ENCODE measurements around the gene ACAD11. TPM values are rescaled to one million over a fixed set of nuclear protein-coding genes. Genes with fewer than 3 reads are reported as not detected.

ACAD11 gene
- total RNA-seq, 2 donors from 2014 or later = 52.8 to 100 TPM

DNA sequence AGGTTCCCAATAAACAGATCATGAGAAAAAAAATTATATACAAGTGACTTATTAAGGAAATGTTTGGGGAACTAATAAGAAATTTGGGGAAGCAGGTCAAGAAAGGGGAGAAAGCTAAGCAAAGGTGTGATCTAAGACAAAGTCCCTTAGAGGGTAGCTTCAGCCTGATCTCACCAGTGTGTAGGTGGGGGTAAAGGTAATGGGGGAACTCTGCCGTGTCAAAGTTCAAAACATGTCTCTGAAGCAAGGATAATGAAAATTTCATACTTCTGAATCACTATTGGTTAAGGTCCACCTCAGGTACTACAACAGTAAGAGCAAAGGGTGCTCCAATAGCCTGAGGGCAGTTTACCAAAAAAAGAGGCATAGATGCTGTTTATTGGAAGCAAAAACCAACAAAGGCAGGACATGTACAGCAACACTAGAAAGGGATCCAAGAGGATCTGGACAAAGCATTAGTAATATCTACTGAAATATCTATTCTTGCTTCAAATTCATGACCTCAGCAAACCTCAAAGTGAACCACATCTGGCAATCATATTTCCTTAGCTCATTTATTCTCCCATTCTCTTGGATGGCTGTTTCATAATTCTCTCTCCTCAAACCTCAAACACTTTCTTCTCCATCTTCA, 6.9 kb downstream of the ACAD11 start:
- Histone ChIP-seq H3K36me3 (no peaks in the 10 kb centered on the region), H3K9me3 (no peaks in the 10 kb centered on the region), H3K27ac (no peak overlapping the region), H3K4me1 (ENCODE audit: control insufficient read depth in 1 of 2, low read depth in 2 of 2) (peaks cover 0 to 9% of the 10 kb centered on the region in 2 donors), H3K27me3 (replicated peaks; ENCODE audit: insufficient read depth) (no peaks in the 10 kb centered on the region), H3K4me3 (no peak overlapping the region)
- TF ChIP-seq, protein P1, sequence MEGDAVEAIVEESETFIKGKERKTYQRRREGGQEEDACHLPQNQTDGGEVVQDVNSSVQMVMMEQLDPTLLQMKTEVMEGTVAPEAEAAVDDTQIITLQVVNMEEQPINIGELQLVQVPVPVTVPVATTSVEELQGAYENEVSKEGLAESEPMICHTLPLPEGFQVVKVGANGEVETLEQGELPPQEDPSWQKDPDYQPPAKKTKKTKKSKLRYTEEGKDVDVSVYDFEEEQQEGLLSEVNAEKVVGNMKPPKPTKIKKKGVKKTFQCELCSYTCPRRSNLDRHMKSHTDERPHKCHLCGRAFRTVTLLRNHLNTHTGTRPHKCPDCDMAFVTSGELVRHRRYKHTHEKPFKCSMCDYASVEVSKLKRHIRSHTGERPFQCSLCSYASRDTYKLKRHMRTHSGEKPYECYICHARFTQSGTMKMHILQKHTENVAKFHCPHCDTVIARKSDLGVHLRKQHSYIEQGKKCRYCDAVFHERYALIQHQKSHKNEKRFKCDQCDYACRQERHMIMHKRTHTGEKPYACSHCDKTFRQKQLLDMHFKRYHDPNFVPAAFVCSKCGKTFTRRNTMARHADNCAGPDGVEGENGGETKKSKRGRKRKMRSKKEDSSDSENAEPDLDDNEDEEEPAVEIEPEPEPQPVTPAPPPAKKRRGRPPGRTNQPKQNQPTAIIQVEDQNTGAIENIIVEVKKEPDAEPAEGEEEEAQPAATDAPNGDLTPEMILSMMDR (IDR thresholded peaks at IDR 0.05) = no peak
- ATAC-seq (ENCODE audit: insufficient number of reproducible peaks, low FRiP score, low read depth) (no peak), DNase-seq (ENCODE audit: low spot score) (no peak)

DNA sequence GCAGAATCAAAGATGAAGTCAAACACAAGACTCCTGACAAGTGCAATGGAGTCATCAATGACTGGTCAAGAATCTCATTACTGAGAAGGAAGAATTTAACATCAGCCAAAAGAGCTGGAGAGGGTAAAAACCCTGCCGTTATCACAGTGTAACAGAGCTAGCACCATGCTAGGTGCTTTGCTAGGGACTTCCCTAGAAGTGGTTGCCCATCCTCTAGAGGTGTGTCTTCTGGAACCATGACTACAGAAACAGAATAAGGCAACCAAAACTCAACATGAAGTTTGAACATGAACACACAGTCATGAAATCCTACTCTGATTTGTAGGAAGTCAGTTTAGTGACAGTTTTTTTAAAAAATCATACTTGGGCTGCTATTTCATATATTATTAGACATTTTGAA, 9.5 kb downstream of the ACAD11 start:
- no peaks in the 10 kb centered on the region for H3K4me1 ChIP-seq (ENCODE audit: control insufficient read depth in 1 of 2, low read depth in 2 of 2)
- no peak for ATAC-seq (ENCODE audit: insufficient number of reproducible peaks, low FRiP score, low read depth)
- H3K27me3 ChIP-seq (replicated peaks; ENCODE audit: insufficient read depth) = no peaks in the 10 kb centered on the region
- no peak overlapping the region for H3K4me3 ChIP-seq
- TF ChIP-seq, protein P1 (IDR thresholded peaks at IDR 0.05) = no peak
- DNase-seq (ENCODE audit: low spot score) = no peak
- H3K9me3 ChIP-seq = no peaks in the 10 kb centered on the region
- H3K27ac ChIP-seq = no peak overlapping the region
- no peaks in the 10 kb centered on the region for H3K36me3 ChIP-seq

DNA sequence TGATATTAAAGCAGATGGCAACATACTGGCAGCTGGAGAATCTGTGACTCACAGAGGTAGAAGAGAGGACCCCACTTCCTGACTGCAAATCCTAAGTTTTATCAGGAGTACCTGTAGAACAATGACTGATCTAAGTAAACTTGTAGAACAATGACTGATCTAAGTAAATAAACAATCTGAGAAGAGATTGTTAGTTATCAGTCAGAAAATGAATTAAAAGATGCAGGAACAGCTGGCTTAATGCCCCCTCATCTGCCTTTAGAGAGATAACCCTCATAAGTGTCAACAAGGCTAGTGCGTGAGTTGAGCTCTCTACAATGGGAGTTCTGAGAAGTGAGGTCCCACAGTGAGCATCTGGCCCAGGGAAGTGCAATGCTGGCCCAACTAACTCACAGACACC, 14.6 kb downstream of the ACAD11 start:
- Histone ChIP-seq H3K4me1 (ENCODE audit: control insufficient read depth in 1 of 2, low read depth in 2 of 2) (no peaks in the 10 kb centered on the region), H3K36me3 (peaks cover 4% of the 10 kb centered on the region), H3K27ac (no peak overlapping the region), H3K27me3 (replicated peaks; ENCODE audit: insufficient read depth) (no peaks in the 10 kb centered on the region), H3K9me3 (no peaks in the 10 kb centered on the region), H3K4me3 (no peak overlapping the region)
- DNase-seq (ENCODE audit: low spot score) = no peak
- TF ChIP-seq, protein P1 (IDR thresholded peaks at IDR 0.05) = no peak
- no peak for ATAC-seq (ENCODE audit: insufficient number of reproducible peaks, low FRiP score, low read depth)

DNA sequence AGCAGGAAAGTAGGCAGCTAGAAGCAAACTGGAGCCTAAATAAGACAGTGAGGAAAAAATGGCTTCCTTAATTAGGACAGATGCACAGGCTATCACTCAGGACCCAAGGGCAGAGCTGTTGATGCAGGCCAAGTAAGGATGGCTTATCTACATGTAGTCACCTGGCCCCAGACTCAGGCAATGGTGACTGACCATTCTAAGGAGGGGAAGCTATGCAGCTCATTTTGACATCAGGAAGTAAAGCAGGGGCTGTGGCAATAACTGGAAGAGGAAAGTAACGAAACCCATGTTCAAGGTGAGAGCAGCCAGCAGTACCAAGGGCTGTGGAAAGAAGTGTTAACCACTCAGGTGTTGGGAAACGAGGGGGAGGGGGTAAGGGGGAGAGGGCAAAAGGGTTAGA, 16.2 kb downstream of the ACAD11 start:
- no peak for DNase-seq (ENCODE audit: low spot score)
- Histone ChIP-seq H3K27ac (no peak overlapping the region), H3K4me1 (ENCODE audit: control insufficient read depth in 1 of 2, low read depth in 2 of 2) (no peaks in the 10 kb centered on the region), H3K9me3 (no peaks in the 10 kb centered on the region), H3K4me3 (no peak overlapping the region), H3K36me3 (peaks cover 4% of the 10 kb centered on the region), H3K27me3 (replicated peaks; ENCODE audit: insufficient read depth) (no peaks in the 10 kb centered on the region)
- TF ChIP-seq, protein P1 (IDR thresholded peaks at IDR 0.05) = no peak
- ATAC-seq (ENCODE audit: insufficient number of reproducible peaks, low FRiP score, low read depth) = no peak

DNA sequence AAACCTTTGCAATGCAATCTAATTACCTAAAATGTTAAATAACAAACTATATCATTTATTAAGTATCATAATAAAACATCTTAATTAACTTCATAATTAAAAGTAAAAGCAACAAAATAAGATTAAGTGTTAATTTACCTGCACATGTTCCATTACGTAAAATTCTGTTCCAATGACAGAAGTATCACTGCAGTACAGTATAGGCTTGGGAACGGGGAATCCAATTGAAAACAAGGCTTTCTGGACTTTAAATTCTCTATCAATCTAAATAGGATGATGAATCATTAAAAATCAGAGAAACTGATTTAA, 17.1 kb downstream of the ACAD11 start:
- no peaks in the 10 kb centered on the region for H3K4me1 ChIP-seq (ENCODE audit: control insufficient read depth in 1 of 2, low read depth in 2 of 2)
- DNase-seq (ENCODE audit: low spot score) (no peak), ATAC-seq (ENCODE audit: insufficient number of reproducible peaks, low FRiP score, low read depth) (no peak)
- TF ChIP-seq, protein P1 (IDR thresholded peaks at IDR 0.05) = no peak
- no peak overlapping the region for H3K27ac ChIP-seq
- H3K27me3 ChIP-seq (replicated peaks; ENCODE audit: insufficient read depth) = no peaks in the 10 kb centered on the region
- peaks cover 4% of the 10 kb centered on the region for H3K36me3 ChIP-seq
- H3K9me3 ChIP-seq = no peaks in the 10 kb centered on the region
- no peak overlapping the region for H3K4me3 ChIP-seq

All from thoracic aorta (tissue), 2 donors.